Measurements from ENCODE around the gene CCDC171.

The CCDC171 gene

DNA sequence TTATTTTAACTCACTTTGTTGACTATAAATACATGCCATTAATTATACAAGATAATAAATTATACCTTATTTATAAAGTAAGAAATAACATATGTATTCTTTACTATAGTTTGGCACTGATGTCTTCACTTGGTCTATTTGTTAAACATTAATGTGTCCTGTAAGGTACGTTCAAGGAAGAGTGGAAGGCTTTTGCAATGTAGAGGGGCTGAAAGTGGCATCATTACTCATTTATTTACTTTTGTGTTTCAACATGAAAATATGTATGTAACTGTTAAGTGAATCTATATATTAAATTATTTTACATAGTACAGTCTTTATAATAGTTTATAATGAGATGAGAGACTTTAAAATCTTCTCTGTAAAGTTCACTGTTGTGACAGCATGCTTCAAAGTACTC, 348.7 kb downstream of the CCDC171 start:
- no peak for DNase-seq

- no peak for DNase-seq
These were observed 356.5 kb downstream of the CCDC171 start for GRCh38 chr9:15909297-15909696.

DNA sequence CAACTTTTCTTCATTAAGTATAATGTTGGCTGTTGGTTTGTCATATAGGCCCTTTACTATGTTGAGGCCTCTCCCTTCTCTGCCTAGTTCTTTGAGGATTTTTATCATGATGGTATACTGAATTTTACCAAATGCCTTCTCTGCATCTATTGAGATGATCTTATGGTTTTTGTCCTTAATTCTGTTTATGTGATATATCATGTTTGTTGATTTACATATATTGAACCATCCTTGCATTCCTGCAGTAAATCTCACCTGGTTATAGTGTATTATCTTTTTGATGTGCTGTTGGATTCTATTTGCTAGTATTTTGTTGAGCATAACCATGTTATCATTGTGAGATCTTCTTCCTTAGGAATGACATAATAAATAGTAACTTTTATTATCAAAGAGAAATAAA, 362.9 kb downstream of the CCDC171 start:
- DNase-seq = no peak

GRCh38 chr9:15927161-15927560, 374.3 kb downstream of the CCDC171 start:
- no peak for DNase-seq

DNA sequence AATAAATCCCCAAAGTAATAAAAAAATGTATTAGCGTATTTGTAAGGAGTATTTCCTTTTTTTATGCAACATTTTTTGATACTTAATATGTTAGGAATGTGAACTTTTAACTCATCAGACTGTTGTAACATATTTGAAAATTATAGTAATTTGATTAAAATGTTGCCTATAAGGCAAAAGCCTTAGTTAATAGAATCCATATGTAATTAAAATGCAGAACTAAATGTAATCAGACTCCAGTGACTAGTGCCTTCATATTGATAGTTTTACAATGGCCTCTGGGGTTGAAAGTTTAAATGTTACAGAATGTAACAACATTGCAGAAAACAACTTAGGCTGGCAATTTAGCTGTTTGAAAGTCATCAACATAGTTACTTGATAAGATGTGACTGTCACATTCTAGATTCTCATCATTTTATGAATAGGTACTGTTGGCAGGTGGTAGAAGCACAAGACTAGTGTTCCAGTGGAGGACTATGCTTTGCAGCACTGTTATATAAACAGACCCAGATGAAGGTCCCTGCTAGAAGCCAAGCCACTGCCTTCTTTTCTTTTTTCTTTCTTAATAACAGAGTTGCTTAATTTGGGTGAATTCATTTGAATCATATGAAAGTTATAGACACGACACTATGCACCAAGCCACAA, 382.9 kb downstream of the CCDC171 start:
- DNase-seq = no peak

GRCh38 chr9:15936306-15936921, 383.6 kb downstream of the CCDC171 start:
- DNase-seq = no peak

DNA sequence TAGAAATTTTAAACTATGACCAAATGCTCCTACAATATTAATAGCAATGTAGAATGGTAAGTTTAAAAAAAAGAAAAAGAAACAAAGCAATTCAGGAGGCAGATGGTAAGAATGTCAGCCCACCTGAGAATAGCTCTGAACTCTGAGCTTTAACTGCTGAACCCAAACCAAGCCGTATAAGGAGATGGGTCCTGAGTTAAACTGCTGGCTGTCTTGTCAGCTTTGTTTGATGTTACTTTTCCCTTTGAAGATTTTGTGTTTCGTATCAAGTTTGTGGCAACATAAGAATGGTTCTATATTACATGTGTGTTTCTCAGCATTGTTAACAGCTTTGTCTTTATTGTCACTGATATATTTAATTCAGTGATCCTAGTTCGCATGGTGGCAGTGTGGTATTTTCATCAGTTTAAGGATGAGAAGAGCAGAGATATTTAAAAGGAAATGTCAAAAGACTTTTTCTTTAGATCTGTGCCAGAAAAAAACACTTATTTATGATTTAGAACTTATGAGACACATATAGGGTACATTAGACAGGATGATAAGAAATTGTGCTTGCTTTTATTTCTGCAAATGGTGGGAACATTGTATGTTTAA, 390.1 kb downstream of the CCDC171 start:
- no peak for DNase-seq

DNA sequence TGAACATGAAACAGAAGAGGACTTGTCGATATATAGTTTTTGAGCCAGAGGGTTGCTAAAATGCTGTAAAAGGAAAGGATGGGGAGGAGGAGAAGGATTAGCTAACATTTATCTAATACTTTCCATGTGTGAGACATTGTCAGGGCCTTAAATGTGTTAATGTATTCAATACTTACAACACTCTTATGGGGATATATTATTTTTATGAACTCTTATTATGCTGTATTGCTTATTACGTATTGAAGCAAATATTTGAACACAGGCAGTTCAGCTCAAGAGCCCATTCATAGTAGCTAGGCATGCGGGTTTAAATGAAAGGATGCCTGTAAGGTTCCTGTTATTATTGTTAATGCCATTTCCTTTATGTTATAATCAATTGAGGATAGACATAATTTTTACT, 391.5 kb downstream of the CCDC171 start:
- no peak for DNase-seq

GRCh38 chr9:15959663-15960062, 406.8 kb downstream of the CCDC171 start:
- no peak for DNase-seq

DNA sequence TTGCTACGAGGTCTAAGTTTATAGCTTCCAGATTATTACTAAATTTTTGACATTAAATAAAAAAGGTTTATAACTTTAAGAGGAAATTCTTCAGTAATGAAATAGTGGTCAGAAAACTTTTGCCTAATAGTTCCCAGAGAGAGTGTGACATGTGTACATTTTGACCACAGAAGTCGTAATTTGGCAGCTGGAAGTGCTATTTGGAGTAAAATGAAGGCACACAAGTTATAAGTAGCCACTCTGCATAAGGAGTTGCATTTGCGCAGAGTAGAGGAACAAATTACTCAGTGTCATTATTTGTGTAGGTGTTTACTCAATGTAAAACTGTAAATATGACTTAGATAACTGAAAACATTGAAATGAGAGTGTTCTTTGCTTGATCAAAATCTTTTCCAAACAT, 408.4 kb downstream of the CCDC171 start:
- no peak for DNase-seq

DNA sequence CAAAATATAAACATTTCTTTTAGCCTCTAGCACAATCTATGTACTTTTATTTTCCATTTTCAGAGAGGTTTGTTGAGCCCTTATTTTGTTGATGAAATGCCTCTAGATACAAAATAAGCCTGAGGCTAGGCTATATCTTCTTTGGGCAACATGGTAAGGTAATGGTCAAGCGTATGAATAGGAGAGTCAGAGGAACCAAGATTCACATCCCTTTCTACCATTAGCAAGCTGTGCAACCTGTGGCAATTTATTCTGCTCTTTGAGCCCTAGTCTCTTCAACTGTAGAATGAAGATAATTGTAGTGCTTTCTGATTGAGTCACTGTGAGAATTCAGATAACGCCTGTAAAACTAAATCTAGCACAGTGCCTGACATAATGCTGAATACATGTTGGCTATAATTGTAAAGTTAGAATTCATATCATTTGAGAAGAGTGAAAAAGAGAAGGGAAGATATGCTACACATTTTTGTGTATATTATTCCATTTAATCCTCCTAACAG, 412.5 kb downstream of the CCDC171 start:
- DNase-seq = no peak

GRCh38 chr9:15966471-15966870, 413.6 kb downstream of the CCDC171 start:
- no peak for DNase-seq

- no peak for DNase-seq
These were observed 414.2 kb downstream of the CCDC171 start for GRCh38 chr9:15967068-15967467.

- no peak for DNase-seq
These were observed 419.9 kb downstream of the CCDC171 start for GRCh38 chr9:15972760-15973159.

GRCh38 chr9:15975101-15975778, 422.4 kb downstream of the CCDC171 start:
- DNase-seq = no peak

DNA sequence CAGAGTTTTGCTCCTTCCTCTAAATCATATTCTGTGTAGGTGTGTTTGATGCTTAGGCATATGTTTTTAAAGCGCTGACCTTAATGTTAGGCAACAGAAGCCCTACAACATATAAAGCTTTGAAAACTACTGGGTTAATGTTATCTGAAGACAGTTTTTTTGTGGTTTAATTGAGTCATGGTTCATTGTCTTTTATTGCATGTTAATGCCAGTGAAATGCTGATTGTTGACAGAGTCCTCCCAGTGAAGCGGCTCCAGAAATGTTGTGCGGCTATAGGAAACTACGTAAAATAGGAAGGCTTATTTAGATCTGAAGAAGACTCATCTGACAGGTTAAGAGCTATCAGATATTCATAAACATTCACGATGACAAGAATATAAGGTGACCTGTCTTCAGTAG, 424.6 kb downstream of the CCDC171 start:
- no peak for DNase-seq

DNA sequence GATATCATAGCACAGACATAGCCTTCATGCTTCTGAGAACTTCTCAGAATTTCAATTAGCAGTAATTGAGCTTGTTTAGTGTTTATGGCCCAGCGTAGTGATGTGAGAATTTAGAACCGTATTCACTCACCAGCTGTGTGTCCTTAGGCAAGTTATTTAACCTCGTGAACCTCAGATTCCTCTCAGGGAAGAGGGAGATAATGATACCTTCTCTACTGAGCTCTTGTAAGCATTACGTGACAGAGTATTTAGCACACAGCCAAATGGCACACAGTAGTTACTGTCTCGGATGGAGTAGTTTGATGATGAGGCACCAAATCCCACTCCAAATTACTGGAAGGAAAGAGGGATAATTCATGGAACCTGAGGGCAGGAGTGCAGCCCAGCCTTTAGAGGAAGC, 429.3 kb downstream of the CCDC171 start:
- DNase-seq = no peak

DNA sequence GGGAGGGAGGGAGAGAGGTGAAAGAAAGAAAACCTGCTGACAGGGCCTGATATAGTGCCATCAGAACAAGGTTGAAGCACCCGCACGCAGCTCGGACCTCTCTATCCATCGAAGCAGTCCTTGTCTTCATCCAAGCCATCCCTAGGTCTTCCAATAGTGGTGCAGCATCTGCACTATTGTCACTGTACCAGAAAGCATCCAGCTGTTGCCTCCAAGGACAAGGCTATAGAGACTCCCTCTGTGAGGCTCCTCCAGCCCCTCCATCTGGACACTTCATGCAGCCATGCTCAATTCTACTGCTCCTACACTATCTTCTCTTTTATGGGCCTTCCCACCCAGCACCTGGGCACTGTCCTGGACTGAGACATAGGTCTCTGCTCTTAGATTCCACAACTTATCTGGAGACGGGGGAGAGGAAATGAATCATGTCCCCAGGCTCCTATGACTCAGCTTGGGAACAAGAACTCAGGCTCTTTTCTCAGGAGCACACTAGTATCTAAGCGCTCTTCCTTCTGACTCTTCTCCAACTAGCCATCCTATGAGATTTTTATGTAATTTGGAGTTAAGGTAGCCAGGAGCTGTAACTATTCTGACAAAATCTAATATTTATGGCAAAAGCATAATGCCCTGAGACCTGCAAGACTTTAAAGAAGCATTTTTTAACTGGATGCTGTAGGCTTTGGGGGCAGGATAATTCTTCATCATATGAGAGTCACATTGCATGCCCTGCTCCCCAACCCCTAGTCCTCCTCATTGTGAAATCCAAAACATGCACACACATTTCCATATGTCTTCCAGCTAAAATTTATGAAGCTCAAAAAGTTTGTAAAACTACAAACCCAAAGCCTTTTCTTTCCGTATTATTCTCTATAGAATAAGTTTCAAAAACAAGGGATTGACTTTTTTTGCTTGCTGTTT, 446.8 kb downstream of the CCDC171 start:
- DNase-seq = no peak

GRCh38 chr9:16000811-16001210, 448.0 kb downstream of the CCDC171 start:
- DNase-seq = no peak

- DNase-seq = no peak
These were observed 449.0 kb downstream of the CCDC171 start for GRCh38 chr9:16001856-16002255.

DNA sequence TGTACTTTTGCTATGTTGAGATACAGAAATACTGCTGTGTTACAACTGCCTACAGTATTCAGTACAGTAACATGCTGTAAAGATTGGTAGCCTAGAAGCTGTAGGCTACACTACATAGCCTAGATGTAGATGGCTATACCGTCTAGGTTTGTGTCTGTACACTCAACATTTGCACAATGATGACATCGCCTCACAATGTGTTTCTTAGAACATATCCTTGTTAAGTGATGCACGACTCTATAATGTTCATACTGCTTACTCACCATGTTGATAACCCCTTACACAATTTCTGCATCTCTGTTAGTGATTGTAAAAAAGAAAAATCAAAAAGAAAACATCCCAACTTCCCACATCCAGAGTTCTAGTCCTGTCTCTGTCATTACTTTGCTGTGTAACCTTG, 450.0 kb downstream of the CCDC171 start:
- no peak for DNase-seq

- DNase-seq = no peak
These were observed 450.9 kb downstream of the CCDC171 start for GRCh38 chr9:16003785-16004184.

- DNase-seq = no peak
These were observed 451.8 kb downstream of the CCDC171 start for GRCh38 chr9:16004613-16005012.

All from GOT3 (cell line).